Prostate gland (tissue), 2 donors: ENCODE data around the gene CTNNBL1.

Source experiments
- CTCF ChIP-seq, 4 experiments: fragments of 200-600 bp in 2 of 4; fragments of 450-650 bp in 2 of 4; sonication (generic) in 2 of 4; IDR thresholded peaks; 1 replicate in 3 of 4; 2 replicates in 1 of 4; pipeline ENCODE4 v1.5.1; 2016 to 2019; ENCODE audit warnings: antibody characterized with exemption in 4 of 4, mild to moderate bottlenecking in 2 of 4, moderate library complexity in 2 of 4
- POLR2A ChIP-seq: fragments of 450-650 bp; IDR thresholded peaks from one replicate; pipeline ENCODE4 v1.6.1; 2016; ENCODE audit warnings: antibody characterized with exemption, mild to moderate bottlenecking
- POLR2AphosphoS5 ChIP-seq: sonication (generic); formaldehyde crosslinking; IDR thresholded peaks from one replicate; pipeline ENCODE4 v1.6.1; 2017; ENCODE audit warnings: antibody characterized with exemption

GRCh38 chr20:37647946-37648345, 45.9 kb upstream of the CTNNBL1 start:
- TF ChIP-seq CTCF (IDR thresholded peaks at IDR 0.05) (no peak), POLR2AphosphoS5 (no peak), POLR2A (no peak)
